ENCODE results near the gene TIMMDC1.
"Not testable (repeated sequence)": the region's sequence is repeated elsewhere in the genome, so short reads cannot be mapped to it uniquely, and the experiment has no call there.

Gene TIMMDC1

DNA sequence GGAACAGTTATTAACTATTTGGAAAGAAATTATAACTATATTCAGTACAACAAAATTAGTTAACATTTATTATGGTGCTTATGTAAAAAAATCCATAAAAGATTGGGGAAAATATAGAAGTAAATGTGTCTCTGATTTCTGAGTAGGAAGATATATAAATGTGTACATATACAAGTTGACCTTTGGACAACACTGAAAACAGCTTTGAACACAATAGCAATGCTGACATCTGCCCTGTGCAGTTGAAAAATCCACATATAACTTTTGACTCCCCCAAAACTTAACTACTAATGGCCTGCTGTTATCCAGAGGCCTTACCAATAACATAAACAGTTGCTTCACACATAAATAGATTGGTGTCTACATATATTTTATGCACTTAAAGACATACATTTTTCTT is 12.3 kb downstream of the TIMMDC1 start:
- DNase-seq (ENCODE audit: low spot score), result no peak

GRCh38 chr3:119514637-119515036 is 16.3 kb downstream of the TIMMDC1 start:
- no peak for DNase-seq (ENCODE audit: low spot score)

- no peak for DNase-seq (ENCODE audit: low spot score)
Observed at GRCh38 chr3:119517112-119517511, 18.8 kb downstream of the TIMMDC1 start.

DNA sequence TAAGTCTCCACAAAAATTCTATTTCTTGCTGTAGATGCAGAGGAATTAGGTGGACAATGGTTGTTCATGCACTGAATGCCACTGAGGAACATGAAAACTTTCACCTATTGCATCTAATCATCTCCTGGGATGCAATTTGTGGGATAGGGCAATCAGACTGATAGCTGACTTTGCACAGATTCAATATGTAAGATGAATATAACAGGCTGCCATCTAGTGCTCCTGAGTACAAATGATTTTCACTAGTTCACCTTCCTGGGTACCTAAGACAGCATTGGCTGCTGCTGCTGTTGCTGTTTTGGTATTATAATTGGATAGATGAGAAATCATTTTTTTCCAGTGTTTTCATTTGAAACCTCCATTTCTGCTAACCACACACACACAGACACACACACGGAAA is 19.7 kb downstream of the TIMMDC1 start:
- no peak for DNase-seq (ENCODE audit: low spot score)

- DNase-seq (ENCODE audit: low spot score), result peak; percentile 27
Observed at GRCh38 chr3:119524931-119525662, 26.8 kb downstream of the TIMMDC1 start.

- no peak for DNase-seq (ENCODE audit: low spot score)
Observed at GRCh38 chr3:119527714-119528113, 29.4 kb downstream of the TIMMDC1 start.

GRCh38 chr3:119529883-119530282 is 31.5 kb downstream of the TIMMDC1 start:
- no peak for DNase-seq (ENCODE audit: low spot score)

DNA sequence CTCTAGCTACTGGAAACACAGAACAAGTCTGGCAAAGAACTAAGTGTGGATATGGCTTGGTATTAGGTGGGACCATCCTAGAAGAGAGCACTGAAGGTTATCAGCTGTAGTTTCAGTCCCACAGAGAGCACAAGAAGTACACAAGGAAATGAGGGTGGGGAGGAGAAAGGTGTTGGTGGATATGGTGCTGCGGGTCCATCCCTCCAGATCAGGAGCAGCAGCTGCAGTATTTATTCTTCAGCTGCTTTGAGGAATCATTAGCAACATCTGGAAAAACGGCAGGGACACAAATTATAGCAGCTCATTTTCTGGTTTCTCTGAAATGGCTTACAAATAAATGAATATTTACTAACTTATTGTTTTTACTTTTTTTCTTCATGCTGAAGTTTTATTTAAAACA is 32.1 kb downstream of the TIMMDC1 start:
- DNase-seq (ENCODE audit: low spot score), result no peak

GRCh38 chr3:119531151-119531550 is 32.8 kb downstream of the TIMMDC1 start:
- DNase-seq (ENCODE audit: low spot score), result no peak

DNA sequence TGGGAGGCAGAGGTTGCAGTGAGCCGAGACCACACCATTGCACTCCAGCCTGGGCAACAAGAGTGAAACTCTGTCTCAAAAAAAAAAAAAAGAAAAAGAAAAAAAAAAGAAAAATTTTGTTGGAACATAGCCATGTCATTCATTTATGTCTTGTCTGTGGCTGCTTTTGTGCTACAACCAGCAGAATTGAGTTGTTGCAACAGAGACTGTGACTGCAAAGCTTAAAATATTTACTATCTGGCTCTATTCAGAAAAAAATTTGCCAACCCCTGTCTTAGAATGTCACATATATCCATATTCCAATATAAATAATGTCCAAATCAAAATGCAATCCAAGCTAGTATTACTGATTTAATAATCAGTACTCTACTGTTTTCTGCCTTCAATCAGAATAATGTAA is 35.9 kb downstream of the TIMMDC1 start:
- no peak for DNase-seq (ENCODE audit: low spot score)

DNA sequence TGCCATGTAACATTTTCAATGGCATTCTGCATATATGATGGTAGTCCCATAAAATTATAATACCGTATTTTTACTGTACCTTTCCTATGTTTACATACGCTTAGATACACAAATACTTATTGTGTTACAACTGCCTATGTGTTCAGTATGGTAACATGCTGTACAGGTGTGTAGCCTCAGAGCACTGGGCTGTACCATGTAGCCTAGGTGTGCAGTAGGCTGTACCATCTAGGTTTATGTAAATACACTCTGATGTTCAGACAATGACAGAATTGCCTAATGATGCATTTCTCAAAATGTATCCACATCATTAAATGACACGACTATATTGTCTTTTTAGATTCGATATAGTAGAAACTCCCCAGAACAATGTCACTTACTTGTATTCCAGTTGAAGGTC is 38.4 kb downstream of the TIMMDC1 start:
- DNase-seq (ENCODE audit: low spot score), result no peak

DNA sequence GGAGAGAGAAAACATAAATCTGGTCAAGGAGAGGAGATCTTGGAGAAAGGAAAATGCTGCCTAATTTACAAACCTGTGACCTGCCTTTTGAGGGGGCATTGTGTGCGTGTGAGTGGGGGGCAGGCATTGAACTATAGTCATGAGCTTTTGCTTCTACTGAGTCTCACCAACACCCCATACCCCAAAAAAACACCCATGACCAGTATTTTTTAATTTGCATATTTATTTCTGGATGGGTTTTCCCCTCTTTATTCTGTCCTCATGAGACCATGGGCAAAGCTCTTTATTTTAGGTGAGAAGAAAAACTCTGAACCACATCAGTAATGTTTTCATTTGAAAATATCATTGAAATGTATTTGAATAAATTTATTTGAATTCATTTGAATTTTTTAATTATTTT is 40.4 kb downstream of the TIMMDC1 start:
- DNase-seq (ENCODE audit: low spot score), result no peak

DNA sequence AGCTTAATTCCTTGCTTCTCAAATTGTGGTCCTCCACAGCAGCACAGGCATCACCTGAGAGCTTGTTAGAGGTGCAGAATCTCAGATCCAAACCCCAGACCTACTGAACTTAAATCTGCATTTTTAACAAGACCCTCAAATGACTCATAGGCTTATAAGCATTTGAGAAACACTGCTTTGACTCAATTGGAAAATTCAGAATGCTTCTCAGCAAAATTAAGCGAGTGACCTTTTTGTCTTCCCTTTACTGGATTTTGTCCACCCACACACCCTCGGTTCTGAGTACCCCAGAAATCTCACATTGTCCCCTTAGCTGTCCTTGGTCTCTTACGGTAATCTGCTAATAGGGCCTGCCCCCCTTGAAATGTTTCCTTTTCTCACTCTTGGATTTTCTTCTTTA is 43.2 kb downstream of the TIMMDC1 start:
- no peak for DNase-seq (ENCODE audit: low spot score)

DNA sequence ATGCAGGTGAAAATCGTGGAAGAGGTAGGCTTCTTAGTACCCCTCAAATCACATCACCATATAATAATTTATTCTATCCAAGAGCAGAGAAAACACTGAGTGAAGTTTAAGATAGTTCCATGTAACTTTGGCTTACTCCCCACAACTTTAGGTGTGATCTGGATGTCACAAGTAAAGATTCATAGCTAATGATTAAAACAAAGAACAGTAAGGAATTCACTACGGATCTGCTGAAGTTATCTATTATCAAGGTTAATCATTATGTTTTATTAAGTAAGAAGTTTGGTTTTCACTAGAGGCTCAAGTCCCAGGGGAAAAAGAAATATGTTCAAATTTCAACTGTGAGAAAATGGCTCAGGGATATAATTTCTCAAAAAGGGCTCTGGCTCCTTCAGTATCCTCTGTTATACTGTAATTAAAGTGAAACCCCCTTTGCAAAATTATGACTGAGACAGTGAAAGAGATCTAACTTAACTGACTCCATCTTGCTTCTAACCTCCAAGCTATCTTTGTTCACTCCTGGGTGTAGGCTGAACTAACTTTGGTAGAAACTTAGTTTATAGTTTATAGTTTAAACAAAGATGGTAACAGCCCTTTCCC is 43.9 kb downstream of the TIMMDC1 start:
- no peak for DNase-seq (ENCODE audit: low spot score)

- no peak for DNase-seq (ENCODE audit: low spot score)
Observed at GRCh38 chr3:119543147-119543546, 44.8 kb downstream of the TIMMDC1 start.

DNA sequence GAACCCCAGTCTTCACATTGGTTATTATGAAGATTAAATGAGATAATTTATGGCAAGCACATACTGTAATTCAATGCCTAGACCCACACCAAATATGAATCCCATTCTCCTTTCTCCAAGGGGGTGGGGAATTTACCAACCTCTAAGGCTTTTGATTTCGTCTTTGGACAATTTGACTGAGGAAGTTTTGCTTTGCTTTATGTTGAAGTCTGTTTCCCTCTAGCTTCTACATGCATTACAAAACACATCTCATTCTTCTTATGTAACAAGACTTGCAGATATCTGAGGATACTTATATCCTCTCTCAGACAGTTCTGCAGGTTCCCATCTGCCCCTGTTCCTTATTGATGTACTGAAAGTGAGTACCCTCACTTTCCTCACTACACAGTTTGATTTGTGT is 48.9 kb downstream of the TIMMDC1 start:
- DNase-seq (ENCODE audit: low spot score), result no peak

DNA sequence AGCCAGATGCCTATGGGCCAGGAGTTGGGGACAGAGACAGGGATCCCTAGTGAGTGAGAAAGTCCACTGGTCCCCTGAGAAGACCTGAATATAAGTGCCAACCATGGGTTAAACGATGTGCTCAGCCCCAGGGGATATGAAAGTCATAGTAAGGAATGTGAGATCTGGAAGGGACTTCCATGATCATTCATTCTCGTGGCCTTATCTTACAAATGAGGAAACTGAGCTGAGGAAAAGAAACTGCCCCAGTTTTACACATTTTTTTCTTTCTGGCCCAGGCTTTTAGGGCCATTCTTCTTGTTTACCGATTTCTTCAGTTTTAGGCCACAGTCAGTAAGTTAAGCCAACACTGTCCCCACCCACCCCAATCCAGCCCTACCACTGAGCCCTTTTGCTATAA is 50.0 kb downstream of the TIMMDC1 start:
- DNase-seq (ENCODE audit: low spot score), result no peak

DNA sequence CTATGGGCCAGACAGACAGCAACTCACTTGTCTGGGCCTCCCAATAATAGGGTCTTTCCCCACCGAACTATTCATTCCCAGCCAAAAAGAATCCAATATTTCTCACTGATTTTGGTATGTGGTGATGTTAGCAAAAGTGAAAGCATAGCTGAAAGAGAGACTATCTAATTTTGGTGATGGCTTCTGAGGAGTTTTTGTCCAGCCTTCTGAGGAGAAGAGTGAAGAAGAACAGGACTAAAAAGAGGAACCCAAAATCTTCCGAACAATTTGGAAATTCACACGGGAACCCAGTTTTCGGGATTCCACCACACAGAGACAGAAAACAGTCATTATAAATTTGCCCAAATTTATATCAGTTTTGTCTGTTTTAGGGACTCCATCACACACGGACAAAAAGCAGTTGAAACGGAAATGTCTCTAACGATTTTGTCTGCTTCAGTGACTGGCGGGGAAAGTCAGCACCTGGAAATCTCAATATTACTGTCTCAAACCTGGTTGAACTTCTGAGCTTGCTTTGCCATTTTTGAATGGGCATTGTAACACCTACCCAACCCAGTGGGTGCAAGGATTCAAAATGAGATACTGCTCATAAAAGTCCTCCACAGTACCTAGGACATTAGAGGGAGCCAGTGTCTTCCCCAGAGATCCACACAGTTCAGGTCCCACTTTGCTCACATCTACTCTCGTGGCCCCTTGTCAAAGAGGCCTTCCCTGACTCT is 52.0 kb downstream of the TIMMDC1 start:
- DNase-seq (ENCODE audit: low spot score), result no peak

DNA sequence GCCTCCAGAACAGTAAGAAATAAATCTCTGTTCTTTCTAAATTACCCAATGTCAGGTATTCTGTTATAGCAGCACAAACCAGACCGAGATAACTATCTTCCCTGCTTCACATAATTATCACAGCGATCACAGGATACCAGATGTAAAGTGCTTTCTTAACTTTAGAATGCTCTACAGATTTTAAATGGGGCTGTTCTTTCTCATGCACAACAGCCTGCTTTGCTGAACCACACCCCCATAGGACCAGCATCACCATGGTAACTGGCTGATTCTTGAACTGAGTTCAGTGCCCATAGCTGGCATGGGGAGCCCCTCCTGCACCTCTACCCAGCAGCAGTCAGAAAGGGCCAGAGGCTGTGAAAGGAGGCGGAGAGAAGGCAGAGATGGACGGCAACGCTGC is 53.3 kb downstream of the TIMMDC1 start:
- no peak for DNase-seq (ENCODE audit: low spot score)

DNA sequence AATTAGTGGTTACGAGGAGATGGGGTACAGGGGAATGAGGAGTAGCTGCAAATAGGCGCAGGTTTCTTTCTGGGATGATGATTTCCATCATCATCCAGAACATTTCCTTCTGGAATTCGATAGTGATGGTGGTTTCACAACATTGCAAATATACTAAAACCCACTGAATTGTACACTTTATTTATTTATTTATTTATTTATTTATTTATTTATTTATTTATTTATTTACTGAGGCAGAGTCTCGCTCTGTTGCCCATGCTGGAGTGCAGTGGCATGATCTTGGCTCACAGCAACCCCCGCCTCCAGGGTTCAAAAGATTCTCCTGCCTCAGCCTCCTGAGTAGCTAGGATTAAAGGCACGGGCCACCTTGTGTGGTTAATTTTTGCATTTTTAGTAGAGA is 54.6 kb downstream of the TIMMDC1 start:
- DNase-seq (ENCODE audit: low spot score), result not testable (repeated sequence)

DNA sequence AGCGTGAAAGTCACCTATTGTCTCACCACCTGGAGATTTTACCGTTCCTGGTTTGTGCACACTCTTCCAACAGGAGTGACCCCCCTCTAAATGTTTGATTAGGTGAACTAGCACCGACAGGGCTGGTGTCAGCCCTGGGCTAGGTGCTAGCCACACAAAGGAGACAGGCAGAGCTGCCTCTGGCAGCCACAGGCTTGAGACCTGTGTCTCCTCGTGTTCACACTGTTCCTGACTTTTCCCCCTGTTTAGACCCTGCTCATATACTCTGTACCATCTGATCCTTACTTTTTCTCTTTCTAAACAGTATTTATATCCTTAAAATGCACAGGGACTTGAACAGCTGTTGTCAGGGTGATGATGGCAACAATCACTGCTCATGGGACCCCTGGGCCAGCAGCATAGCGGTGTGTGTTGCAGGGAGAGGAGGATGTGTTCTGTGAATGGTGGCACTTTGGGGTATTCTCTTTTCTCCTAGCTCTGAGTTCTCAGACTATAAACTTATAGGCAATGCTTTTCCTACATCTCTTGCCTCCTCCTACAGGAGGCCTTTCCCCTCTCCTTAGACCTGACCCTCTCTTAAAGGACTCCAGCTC is 55.6 kb downstream of the TIMMDC1 start:
- DNase-seq (ENCODE audit: low spot score), result no peak

DNA sequence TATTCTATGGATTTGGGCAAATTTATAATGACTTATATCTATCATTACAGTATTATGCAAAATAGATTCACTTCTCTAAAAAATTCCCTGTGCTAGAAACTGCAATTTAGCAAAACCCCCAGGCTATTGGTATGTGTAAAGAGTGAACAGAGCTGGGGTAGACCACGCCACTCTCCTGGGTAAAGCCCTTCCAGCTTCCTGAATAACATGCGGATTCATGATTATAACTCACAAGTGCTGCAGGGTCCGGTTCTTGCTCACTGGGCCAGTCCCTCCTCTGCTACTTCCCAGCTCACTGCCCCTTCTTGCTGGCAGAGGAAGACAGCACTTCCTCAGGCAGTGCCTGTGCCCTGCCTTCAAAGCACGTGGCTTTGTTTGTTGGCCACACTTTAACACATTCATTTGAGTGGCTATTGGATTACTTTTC is 57.0 kb downstream of the TIMMDC1 start:
- peak; percentile 28 for DNase-seq (ENCODE audit: low spot score)

DNA sequence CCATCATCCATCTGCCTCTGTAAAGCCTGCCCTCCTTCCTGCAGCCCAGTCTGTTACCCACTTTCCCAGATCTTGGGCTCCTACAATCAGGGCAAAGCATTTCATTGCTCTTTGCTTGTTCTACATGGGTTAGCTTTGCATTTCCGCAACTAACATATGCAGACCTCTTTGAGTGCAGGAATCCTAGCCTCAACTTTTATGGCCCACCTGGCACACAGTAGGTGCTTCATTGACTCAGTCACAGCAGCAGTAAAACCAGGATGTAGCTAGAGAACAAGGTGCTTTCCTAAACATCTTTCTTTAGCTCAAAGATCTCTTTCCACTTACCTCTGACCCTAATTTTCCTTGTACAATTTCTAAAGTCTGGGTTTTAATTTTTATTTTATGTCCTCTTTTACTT is 57.6 kb downstream of the TIMMDC1 start:
- no peak for DNase-seq (ENCODE audit: low spot score)

All from pons (tissue), 1 donor.